Thoracic aorta endothelial cell (primary cell): ENCODE data around the gene CLTB. TPM values are rescaled to one million over a fixed set of nuclear protein-coding genes. Genes with fewer than 3 reads are reported as not detected.

ENCODE experiments used
- small RNA-seq: library from RNA; depleted of rRNA; stranded (forward); fragments of <200 nt; gene quantifications from one replicate; pipeline ENCODE3, GENCODE V24; 2012
- total RNA-seq: library from RNA; depleted of rRNA; stranded (reverse); fragments of >200 nt; gene quantifications from 2 replicates; pipeline ENCODE4 v1.2.3, GENCODE V29; 2012

The CLTB gene
- total RNA-seq = 93.0 and 116 TPM in 2 replicates

GRCh38 chr5:176415952-176416924 is at the start of gene CLTB:
Gene CLTB, minus strand, starts transcription at chr5:176416539. Its CDS starts 176 bp downstream, at chr5:176416363.

GRCh38 chr5:176447978-176448608 is 31.8 kb upstream of the CLTB start, which contains the start of gene FAF2:
Gene FAF2, plus strand, starts transcription at chr5:176448385. Its CDS starts 23 bp downstream, at chr5:176448408.

GRCh38 chr5:176388444-176389134 is 27.8 kb downstream of the CLTB start, which contains the start of the genes HIGD2A and NOP16:
Gene HIGD2A, plus strand, starts transcription at chr5:176388751. Its CDS starts 69 bp downstream, at chr5:176388820.
Gene NOP16, minus strand, starts transcription at chr5:176388598. Its CDS starts 59 bp downstream, at chr5:176388539.

GRCh38 chr5:176365351-176366231 is 50.7 kb downstream of the CLTB start, which contains the start of gene ARL10:
Gene ARL10, plus strand, starts transcription at chr5:176365487. Its CDS starts 77 bp downstream, at chr5:176365564.

GRCh38 chr5:176361437-176362232 is 54.7 kb downstream of the CLTB start, which contains the start of gene KIAA1191:
Gene KIAA1191, minus strand, starts transcription at chr5:176361764. Its CDS starts 2,256 bp downstream, at chr5:176359508.

Small RNA genes lying within 50 kb of the gene (small RNA-seq; reads per million reads assigned to genes)
- gene AC010297.1 (not detected), gene MIR1271 (0.84 reads per million, percentile 12 among the genes with 10 or more reads in this experiment)

Other genes starting within 250 kb of the CLTB start
- gene SIMC1, start 178.1 kb downstream of the CLTB start, total RNA-seq = 12.2 and 12.4 TPM in 2 replicates
- gene KIAA1191, start 54.8 kb downstream of the CLTB start, total RNA-seq = 101 and 137 TPM in 2 replicates
- 8.4 and 11.3 TPM in 2 replicates for gene ARL10, start 51.1 kb downstream of the CLTB start, total RNA-seq
- 35.1 and 42.0 TPM in 2 replicates for gene NOP16, start 27.9 kb downstream of the CLTB start, total RNA-seq
- gene HIGD2A, start 27.8 kb downstream of the CLTB start, total RNA-seq = 37.5 and 46.7 TPM in 2 replicates
- gene FAF2, start 31.8 kb upstream of the CLTB start, total RNA-seq = 49.3 and 56.4 TPM in 2 replicates
- gene RNF44, start 120.9 kb upstream of the CLTB start, total RNA-seq = 9.6 and 12.3 TPM in 2 replicates
- not detected in 2 replicates for gene CDHR2, start 132.8 kb upstream of the CLTB start, total RNA-seq
- 7.2 and 7.7 TPM in 2 replicates for gene GPRIN1, start 193.6 kb upstream of the CLTB start, total RNA-seq
- 0.27 TPM in 1 of 2 replicates, not detected in the other for gene SNCB, start 214.0 kb upstream of the CLTB start, total RNA-seq
- gene EIF4E1B, start 214.1 kb upstream of the CLTB start, total RNA-seq = not detected in 2 replicates
- gene TSPAN17, start 230.9 kb upstream of the CLTB start, total RNA-seq = 36.4 and 43.9 TPM in 2 replicates